Mucosa of descending colon (tissue), 3 donors: ENCODE results near the gene DHX35. TPM values are rescaled to one million over a fixed set of nuclear protein-coding genes. Genes with fewer than 3 reads are reported as not detected.
"Not testable (repeated sequence)": the region's sequence is repeated elsewhere in the genome, so short reads cannot be mapped to it uniquely, and the experiment has no call there.

Experiments used
- ATAC-seq: fragments of 200-7000 bp; cut with Tn5 transposase; one replicate; pipeline ENCODE4 v1.9.1; 2020; ENCODE audit warnings: mild to moderate bottlenecking, moderate library complexity
- DNase-seq, 3 donors: peaks; one replicate each; pipeline ENCODE4 v3.0.0-alpha.2; 2020
- H3K36me3 ChIP-seq: fragments of 200-600 bp; one replicate; pipeline ENCODE4 v1.8.0; 2021; ENCODE audit warnings: low read depth, mild to moderate bottlenecking
- H3K4me1 ChIP-seq: fragments of 200-600 bp; one replicate; pipeline ENCODE4 v1.8.0; 2021; ENCODE audit warnings: low read depth, mild to moderate bottlenecking
- H3K4me3 ChIP-seq: fragments of 200-600 bp; one replicate; pipeline ENCODE4 v1.8.0; 2021; ENCODE audit warnings: mild to moderate bottlenecking
- H3K9me3 ChIP-seq: fragments of 200-600 bp; one replicate; pipeline ENCODE4 v1.8.0; 2021; ENCODE audit warnings: mild to moderate bottlenecking
- CTCF ChIP-seq: fragments of 200-600 bp; IDR thresholded peaks from one replicate; pipeline ENCODE4 v1.8.0; 2022; ENCODE audit warnings: antibody characterized with exemption, mild to moderate bottlenecking
- intact Hi-C, 2 donors: fragments of 100-400 bp; cut with DNase I in 1 of 2; cut with micrococcal nuclease in 1 of 2; formaldehyde crosslinking; loops; one replicate each; pipeline versions ENCODE4 v1.11.0 to v1.11.1; 2022; cut with DNase I, micrococcal nuclease
- total RNA-seq, 3 donors: library from RNA; stranded (reverse); fragmentation: NEBNext Ultra II Directional in 2 of 3; extraction: Animal tissue kit (Norgen Biotek cat#: 25700) in 2 of 3; gene quantifications; one replicate each; pipeline versions ENCODE4 v1.2.1 to v1.2.4, GENCODE V29; 2021 to 2023
- donor health status: DM: no; HTN: no; CAD: no; lungs with moderate emphysema.
- donor health status: DM: no; HTN: no; CAD: no.
- donor health status: DM: no; HTN: yes; CAD: no.

The DHX35 gene
- total RNA-seq, 3 donors from 2014 or later: 14.8 to 16.4 (median 16.3) TPM

- no peak for TF ChIP-seq CTCF
- no peaks in the 10 kb centered on the region for H3K4me1 ChIP-seq
- ATAC-seq (no peak), DNase-seq (no peak)
- no peak overlapping the region for H3K4me3 ChIP-seq
- intact Hi-C loops: no loop called here
- no peaks in the 10 kb centered on the region for H3K36me3 ChIP-seq
- H3K9me3 ChIP-seq: no peaks in the 10 kb centered on the region
Measured at GRCh38 chr20:38951611-38952010, 10.5 kb upstream of the DHX35 start.

- intact Hi-C loops: no loop called here
- no peak for DNase-seq
- TF ChIP-seq CTCF: no peak
- H3K36me3 ChIP-seq: no peaks in the 10 kb centered on the region
- ATAC-seq: no peak
- no peak overlapping the region for H3K4me3 ChIP-seq
- no peaks in the 10 kb centered on the region for H3K9me3 ChIP-seq
- no peaks in the 10 kb centered on the region for H3K4me1 ChIP-seq
Measured at GRCh38 chr20:38952153-38952552, 10.0 kb upstream of the DHX35 start.

GRCh38 chr20:38953630-38954340 is 8.4 kb upstream of the DHX35 start:
- TF ChIP-seq CTCF: no peak
- DNase-seq (no peak), ATAC-seq (peak; percentile 62)
- H3K4me3 ChIP-seq: no peak overlapping the region
- intact Hi-C loops: no loop called here
- no peaks in the 10 kb centered on the region for H3K4me1 ChIP-seq
- no peaks in the 10 kb centered on the region for H3K36me3 ChIP-seq
- H3K9me3 ChIP-seq: no peaks in the 10 kb centered on the region

GRCh38 chr20:38957235-38957876 is 4.8 kb upstream of the DHX35 start:
- DNase-seq: no peak
- H3K4me1 ChIP-seq: no peaks in the 10 kb centered on the region
- no peaks in the 10 kb centered on the region for H3K9me3 ChIP-seq
- H3K36me3 ChIP-seq: no peaks in the 10 kb centered on the region
- intact Hi-C loops: no loop called here
- TF ChIP-seq CTCF: no peak
- no peak overlapping the region for H3K4me3 ChIP-seq
- no peak for ATAC-seq

GRCh38 chr20:38957915-38958485 is 4.1 kb upstream of the DHX35 start:
- intact Hi-C loops: no loop called here
- Histone ChIP-seq H3K4me3 (no peak overlapping the region), H3K36me3 (no peaks in the 10 kb centered on the region), H3K4me1 (peaks cover 4% of the 10 kb centered on the region), H3K9me3 (no peaks in the 10 kb centered on the region)
- DNase-seq: no peak
- no peak for ATAC-seq
- no peak for TF ChIP-seq CTCF

GRCh38 chr20:38960187-38960687 is 1.9 kb upstream of the DHX35 start:
- H3K9me3 ChIP-seq, intact Hi-C loops, H3K4me1 ChIP-seq, H3K4me3 ChIP-seq, ATAC-seq, DNase-seq, H3K36me3 ChIP-seq: not testable (repeated sequence)
